AG04450 (cell line): ENCODE data around the gene IGF2R. TPM values are rescaled to one million over a fixed set of nuclear protein-coding genes. Genes with fewer than 3 reads are reported as not detected.
"Not testable (repeated sequence)": the region's sequence is repeated elsewhere in the genome, so short reads cannot be mapped to it uniquely, and the experiment has no call there.

Experiments used
- CTCF ChIA-PET: fragments of 300-600, 350-600 bp; formaldehyde crosslinking; extraction: SDS; loops from one replicate; lab custom pipeline; 2022; ENCODE audit warnings: antibody characterized with exemption, inconsistent platforms; lab: Charles Lee
- POLR2A ChIA-PET: fragments of 350-600 bp; formaldehyde crosslinking; extraction: SDS; loops from one replicate; lab custom pipeline; 2021; ENCODE audit warnings: antibody characterized with exemption, inconsistent platforms; lab: Yijun Ruan, JAX
- DNase-seq: peaks from one replicate; pipeline ENCODE4 v3.0.0-alpha.2; 2011; ENCODE audit warnings: low read depth, low spot score
- H3K27ac ChIP-seq: one replicate; pipeline ENCODE4 v1.5.1; 2012; ENCODE audit warnings: low read depth, low read length, control low read depth
- H3K27me3 ChIP-seq: one replicate; pipeline ENCODE4 v1.6.0; 2012; ENCODE audit warnings: low read length; ENCODE audit not compliant: control insufficient read depth, insufficient read depth
- H3K4me3 ChIP-seq: 2 replicates; pipeline ENCODE4 v1.5.1; 2011; ENCODE audit warnings: mild to moderate bottlenecking, low read depth, low read length, control low read depth
- H3K9me3 ChIP-seq: 2 replicates; pipeline ENCODE4 v1.5.1; 2012; ENCODE audit warnings: low read length; ENCODE audit not compliant: control insufficient read depth, insufficient read depth
- polyA plus RNA-seq: library from polyadenylated mRNA; depleted of rRNA; stranded (reverse); fragments of >200 nt; gene quantifications from 2 replicates; pipeline ENCODE4 v1.2.3, GENCODE V29; 2011
- TF ChIP-seq, protein P1 (sequence below): IDR thresholded peaks from 2 replicates; pipeline ENCODE4 v1.5.1; 2011; ENCODE audit warnings: low read depth, low read length, control low read depth, inconsistent platforms

Gene IGF2R
- polyA plus RNA-seq, 1 experiment = 40.9 TPM

DNA sequence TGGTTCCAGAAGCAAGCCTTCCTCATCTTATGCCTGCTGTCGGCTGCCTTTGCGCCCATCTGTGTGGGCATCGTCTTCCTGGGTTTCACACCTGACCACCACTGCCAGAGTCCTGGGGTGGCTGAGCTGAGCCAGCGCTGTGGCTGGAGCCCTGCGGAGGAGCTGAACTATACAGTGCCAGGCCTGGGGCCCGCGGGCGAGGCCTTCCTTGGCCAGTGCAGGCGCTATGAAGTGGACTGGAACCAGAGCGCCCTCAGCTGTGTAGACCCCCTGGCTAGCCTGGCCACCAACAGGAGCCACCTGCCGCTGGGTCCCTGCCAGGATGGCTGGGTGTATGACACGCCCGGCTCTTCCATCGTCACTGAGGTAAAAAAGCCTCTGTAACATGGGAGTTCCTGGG lies 153.1 kb downstream of the IGF2R start:
- H3K4me3 ChIP-seq = no peak overlapping the region
- ChIA-PET CTCF (interaction anchor here (0.7 kb wide), 1 partner anchor 333 kb away, joined by 3 read pairs; no protein-coding TSS in a partner anchor), POLR2A (no interaction called here)
- no peak for DNase-seq
- TF ChIP-seq, protein P1, sequence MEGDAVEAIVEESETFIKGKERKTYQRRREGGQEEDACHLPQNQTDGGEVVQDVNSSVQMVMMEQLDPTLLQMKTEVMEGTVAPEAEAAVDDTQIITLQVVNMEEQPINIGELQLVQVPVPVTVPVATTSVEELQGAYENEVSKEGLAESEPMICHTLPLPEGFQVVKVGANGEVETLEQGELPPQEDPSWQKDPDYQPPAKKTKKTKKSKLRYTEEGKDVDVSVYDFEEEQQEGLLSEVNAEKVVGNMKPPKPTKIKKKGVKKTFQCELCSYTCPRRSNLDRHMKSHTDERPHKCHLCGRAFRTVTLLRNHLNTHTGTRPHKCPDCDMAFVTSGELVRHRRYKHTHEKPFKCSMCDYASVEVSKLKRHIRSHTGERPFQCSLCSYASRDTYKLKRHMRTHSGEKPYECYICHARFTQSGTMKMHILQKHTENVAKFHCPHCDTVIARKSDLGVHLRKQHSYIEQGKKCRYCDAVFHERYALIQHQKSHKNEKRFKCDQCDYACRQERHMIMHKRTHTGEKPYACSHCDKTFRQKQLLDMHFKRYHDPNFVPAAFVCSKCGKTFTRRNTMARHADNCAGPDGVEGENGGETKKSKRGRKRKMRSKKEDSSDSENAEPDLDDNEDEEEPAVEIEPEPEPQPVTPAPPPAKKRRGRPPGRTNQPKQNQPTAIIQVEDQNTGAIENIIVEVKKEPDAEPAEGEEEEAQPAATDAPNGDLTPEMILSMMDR = no peak
- H3K27ac ChIP-seq = no peak overlapping the region
- H3K27me3 ChIP-seq = no peaks in the 10 kb centered on the region
- no peaks in the 10 kb centered on the region; the same call in 1 of the 2 replicates for H3K9me3 ChIP-seq

DNA sequence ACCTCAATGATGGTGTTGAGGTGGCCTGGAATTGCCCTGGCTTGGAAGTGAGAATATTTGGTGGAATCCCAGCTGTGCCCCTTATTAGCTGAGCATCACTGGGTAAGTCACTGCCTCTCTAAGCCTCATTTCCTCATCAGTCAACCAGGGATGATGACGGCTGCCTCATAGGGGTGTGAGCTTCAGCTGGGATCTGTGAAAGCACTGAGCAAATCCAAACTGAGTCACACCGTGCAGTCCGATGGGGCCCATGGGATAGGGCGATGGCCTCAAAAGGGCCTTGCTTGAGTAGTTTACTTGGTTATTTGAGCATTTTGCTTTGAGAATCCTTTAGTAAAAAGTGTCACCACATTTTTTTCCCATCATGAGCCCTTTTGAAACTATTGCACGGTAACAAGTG lies 153.9 kb downstream of the IGF2R start:
- no peak overlapping the region for H3K27ac ChIP-seq
- no peaks in the 10 kb centered on the region for H3K27me3 ChIP-seq
- DNase-seq = no peak
- no peak overlapping the region for H3K4me3 ChIP-seq
- no peaks in the 10 kb centered on the region; the same call in 1 of the 2 replicates for H3K9me3 ChIP-seq
- CTCF ChIA-PET = interaction anchor here (0.7 kb wide), 1 partner anchor 332 kb away, joined by 3 read pairs; no protein-coding TSS in a partner anchor
- TF ChIP-seq, protein P1 = no peak
- POLR2A ChIA-PET = no interaction called here

DNA sequence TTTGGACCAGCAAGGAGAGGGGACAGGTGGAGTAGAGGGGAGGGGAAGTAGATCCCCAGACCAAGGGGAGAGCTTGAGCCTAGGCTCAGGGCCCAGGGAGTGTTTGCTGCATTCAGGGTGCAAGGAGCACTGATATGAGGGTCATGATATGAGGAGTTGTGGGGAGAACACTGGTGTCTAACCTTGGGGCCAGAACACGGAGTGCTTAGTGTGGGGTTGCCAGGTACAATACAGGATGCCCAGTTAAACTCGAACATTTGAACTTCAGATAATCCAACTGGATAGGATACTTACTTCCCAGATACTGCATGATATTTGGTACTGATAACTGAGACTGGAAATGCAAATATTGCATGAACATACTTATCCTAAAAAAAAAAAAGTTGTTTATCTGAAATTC lies 155.1 kb downstream of the IGF2R start:
- Histone ChIP-seq H3K4me3 (no peak overlapping the region), H3K27me3 (no peaks in the 10 kb centered on the region), H3K9me3 (no peaks in the 10 kb centered on the region; the same call in 1 of the 2 replicates), H3K27ac (no peak overlapping the region)
- no peak for DNase-seq
- CTCF ChIA-PET = no interaction called here
- POLR2A ChIA-PET = no interaction called here
- TF ChIP-seq, protein P1 = no peak

DNA sequence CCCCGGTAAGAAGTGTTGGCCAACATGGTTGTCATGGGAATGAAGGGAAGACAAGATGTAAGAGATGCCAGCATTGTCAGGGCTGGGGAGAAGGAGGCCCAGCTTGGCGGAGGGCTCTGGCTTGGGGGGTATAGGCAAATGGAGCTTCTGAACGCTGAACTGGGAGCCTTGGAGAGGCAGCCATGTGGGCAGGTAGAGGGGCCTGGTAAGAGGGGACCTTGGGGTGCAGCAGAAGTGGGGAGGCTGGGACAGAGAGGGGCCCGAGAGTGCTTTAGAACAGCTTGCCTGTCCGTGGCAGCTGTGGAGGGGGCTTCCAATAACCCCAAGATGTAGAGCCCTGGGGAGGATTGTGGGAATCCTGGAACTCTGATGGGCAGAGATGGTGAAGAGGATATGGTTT lies 155.7 kb downstream of the IGF2R start:
- Histone ChIP-seq H3K27me3 (no peaks in the 10 kb centered on the region), H3K9me3 (no peaks in the 10 kb centered on the region; the same call in 1 of the 2 replicates), H3K4me3 (no peak overlapping the region), H3K27ac (no peak overlapping the region)
- ChIA-PET POLR2A (no interaction called here), CTCF (interaction anchor here (0.9 kb wide), 1 partner anchor 14 kb away, joined by 3 read pairs; no protein-coding TSS in a partner anchor)
- no peak for DNase-seq
- TF ChIP-seq, protein P1 = no peak

DNA sequence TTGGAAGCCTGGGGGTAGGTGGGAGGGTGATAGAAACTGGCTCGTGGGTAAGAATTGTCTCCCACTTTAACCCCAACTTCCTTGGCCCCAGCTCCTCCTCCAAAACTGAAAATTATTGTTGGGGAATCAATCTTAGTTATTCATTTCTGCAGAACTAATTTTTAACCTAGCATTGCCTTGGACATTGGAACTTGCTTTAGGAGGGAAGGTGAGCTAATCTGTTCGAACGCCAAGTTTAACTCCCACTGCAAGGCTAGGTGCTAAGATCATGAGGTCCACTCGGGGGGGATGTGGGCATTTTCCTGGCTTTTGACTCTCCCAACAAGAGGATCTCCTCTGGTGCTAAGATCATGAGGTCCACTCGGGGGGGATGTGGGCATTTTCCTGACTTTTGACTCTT lies 156.2 kb downstream of the IGF2R start:
- CTCF ChIA-PET = interaction anchor here (0.9 kb wide), 1 partner anchor 13 kb away, joined by 3 read pairs; no protein-coding TSS in a partner anchor

More for the DNA sequence above, 156.2 kb downstream of the IGF2R start:
- H3K27ac ChIP-seq, DNase-seq, H3K27me3 ChIP-seq, H3K4me3 ChIP-seq, H3K9me3 ChIP-seq, POLR2A ChIA-PET: not testable (repeated sequence)
